GM18951 (cell line): Measurements from ENCODE around the gene PARD6A.

Source experiments
- POLR2A ChIP-seq: IDR thresholded peaks from 4 replicates; pipeline ENCODE4 v1.6.1; 2011; ENCODE audit warnings: mild to moderate bottlenecking; ENCODE audit not compliant: insufficient read length, insufficient read depth; ENCODE audit errors: extremely low read depth
- in situ Hi-C: fragments of 300-500 bp; cut with MboI; formaldehyde crosslinking; loops from one replicate; pipeline ENCODE4 v1.12.0; 2022; ENCODE audit warnings: low sequenced_read_pairs, mixed read lengths, inconsistent platforms; ENCODE audit not compliant: unreplicated experiment

Gene PARD6A

DNA sequence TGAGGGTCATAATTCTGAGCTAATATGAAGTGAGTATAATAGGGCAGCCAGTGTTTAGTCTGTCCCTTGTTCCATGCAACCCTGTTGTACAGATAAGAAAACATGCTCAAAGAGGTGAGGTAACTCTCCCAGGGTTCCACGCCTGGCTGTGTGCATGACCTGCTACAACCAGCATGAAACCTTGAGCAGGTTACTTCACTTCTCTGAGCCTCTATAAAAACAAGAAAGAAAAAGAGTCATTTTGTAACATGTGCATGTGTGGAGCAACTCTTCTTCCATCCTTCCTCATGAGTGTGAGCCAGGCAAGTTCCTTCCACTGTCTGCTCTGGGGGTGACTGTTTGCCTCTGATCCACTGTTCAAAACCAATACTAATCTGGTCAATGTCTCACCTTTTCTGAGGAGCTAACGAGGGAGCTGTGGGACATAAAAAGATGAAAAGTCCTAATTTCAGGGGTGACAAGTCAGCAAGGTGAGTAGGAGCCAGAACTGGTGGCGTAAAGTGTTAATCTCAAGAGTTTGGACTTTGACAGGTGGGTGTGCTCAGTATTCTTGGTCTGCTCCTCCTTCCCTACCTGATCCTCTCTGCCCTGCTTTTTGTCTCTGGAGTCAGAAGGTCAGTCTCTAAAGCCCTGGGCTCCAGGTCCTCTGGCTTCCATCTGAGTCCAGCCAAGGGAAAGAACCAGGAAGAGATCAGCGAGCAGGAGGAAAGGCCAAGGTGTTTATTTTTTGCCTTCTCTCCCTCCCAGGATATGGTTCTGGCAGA, 36.8 kb downstream of the PARD6A start:
- no peak for TF ChIP-seq POLR2A
- in situ Hi-C loops: no loop called here

DNA sequence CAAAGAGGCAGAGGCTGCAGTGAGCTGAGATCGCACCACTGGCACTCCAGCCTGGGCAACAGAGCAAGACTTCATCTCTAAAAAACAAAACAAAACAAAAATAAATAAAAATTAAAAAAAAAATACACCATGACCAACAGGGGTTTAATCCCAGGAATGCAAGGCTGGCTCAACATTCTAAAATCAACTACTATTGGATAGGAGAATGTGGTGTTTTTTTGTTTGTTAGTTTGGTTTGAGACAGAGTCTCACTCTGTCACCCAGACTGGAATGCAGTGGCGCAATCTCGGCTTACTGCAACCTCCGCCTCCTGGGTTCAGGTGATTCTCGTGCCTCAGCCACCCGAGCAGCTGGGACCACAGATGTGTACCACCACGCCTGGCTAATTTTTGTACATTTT, 38.5 kb downstream of the PARD6A start:
- in situ Hi-C loops: no loop called here
- TF ChIP-seq POLR2A: no peak

DNA sequence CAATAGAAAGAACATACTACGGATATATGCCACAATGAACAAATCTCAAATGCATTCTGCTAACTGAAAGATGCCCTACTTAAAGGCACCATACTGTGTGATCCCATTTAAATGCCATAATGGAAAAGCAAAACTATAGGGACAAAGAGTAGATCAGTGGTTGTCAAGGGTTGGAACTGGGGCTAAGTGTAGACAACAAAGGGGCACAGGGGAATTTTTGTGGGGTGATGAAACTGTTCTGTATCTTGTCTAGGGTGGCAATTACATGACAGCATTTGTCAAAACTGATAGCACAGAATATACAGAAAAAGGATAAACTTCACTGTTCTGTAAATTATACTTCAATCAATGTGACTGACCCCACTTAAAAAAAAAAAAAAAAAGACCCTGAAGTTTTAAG, 40.7 kb downstream of the PARD6A start:
- in situ Hi-C loops: no loop called here
- TF ChIP-seq POLR2A: no peak

DNA sequence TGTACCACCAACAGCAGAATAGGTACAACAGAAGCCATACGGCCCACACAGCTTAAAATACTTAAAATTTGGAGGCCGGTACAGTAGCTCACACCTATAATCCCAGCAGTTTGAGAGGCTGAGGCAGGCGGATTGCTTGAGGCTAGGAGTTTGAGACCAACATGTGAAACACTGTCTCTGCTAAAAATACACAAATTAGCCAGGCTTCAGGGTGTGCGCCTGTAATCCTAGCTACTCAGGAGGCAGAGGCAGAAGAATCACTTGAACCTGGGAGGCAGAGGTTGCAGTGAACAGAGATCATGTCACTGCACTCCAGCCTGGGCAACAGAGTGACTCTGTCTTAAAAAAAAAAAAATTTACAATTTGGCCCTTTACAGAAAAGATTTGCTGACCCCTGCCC, 41.4 kb downstream of the PARD6A start:
- in situ Hi-C loops: no loop called here

DNA sequence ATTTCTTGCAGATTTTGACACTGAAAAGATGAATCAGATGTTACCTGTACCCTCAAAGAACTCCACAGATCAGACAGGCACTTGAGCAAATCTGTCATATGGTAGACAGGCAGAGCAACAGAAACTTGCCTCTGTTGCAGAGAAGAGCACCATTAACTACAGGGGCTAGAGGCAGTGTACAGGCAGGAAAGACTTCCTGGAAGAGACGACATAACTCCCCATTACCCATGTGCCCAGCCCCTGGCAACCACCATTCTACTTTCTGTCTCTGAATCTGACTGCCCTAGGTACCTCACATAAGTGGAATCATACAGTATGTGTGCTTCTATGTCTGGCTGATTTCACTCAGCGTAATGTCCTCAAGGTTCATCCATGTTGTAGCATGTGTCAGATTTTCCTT, 42.9 kb downstream of the PARD6A start:
- in situ Hi-C loops: no loop called here
- TF ChIP-seq POLR2A: no peak

More for the DNA sequence above, 41.4 kb downstream of the PARD6A start:
- TF ChIP-seq POLR2A: no peak

DNA sequence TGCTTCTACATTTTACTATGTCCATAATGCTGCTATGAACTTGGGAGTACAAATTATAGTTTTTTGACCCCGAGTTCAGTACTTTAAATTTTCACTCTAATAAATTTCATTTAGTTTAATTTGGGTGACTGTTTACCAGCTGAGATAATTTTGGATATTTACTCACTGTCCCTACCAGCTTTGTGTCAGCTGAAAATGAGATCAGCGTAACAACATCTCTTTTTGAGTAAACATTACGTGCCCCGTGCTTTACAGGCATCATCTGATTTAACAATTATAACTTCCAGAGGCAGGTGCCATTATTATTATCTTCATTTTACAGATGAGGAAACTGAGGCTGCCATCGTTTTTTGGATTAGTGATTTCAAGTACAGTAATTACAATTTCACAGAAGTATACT, 43.4 kb downstream of the PARD6A start:
- TF ChIP-seq POLR2A: no peak
- in situ Hi-C loops: no loop called here

DNA sequence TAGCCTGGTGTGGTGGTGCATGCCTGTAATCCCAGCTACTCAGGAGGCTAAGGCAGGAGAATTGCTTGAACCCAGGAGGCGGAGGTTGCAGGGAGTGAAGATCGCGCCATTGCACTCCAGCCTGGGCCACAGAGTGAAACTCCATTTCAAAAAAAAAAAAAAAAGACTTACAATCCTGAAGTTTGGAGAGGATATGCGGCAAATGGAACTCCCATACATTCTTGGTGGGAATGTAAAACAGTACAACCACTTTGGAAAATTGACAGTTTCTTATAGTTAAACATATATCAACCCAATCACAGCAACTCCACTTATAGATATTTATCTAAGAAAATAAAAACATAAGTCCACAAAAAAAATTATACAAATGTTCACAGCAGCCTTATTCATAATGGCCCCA, 46.5 kb downstream of the PARD6A start:
- in situ Hi-C loops: no loop called here
- no peak for TF ChIP-seq POLR2A

DNA sequence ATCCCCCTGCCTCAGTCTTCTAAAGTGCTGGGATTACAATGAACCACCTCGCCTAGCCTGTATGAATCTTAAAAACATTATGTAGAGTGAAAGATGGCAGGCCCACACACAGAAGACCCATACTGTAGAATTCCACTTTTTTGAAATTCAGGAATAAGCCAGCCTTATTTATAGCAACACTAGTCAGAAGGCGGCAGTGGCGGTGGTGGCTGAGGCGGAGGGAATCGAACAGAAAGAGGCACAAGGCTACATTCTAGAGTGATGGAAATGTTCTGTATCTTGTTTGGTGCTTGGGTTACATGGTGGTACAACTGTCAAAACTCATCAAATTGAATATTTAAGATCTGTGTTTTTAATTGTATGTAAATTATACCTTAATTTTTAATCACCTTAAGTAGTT, 47.0 kb downstream of the PARD6A start:
- in situ Hi-C loops: no loop called here
- TF ChIP-seq POLR2A: no peak

DNA sequence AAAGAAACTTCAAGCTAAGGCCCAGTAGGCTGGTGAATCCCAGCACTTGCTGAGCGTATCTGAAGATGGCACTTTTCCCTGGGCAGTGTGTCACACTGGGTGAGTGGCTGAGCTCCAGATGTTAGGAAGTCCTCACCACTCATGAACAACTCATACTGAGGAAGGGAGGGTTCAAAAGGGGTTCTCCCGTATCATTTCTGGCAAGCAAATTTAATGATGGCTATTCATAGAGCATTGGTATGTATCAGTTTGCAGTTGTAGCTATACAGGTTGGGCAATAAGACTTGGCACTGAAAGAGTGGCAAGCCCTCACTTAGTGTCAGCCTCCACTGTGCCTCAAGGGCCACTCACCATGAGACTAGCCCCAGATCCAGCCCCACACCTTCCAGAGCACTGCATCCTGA, 47.6 kb downstream of the PARD6A start:
- TF ChIP-seq POLR2A: no peak

DNA sequence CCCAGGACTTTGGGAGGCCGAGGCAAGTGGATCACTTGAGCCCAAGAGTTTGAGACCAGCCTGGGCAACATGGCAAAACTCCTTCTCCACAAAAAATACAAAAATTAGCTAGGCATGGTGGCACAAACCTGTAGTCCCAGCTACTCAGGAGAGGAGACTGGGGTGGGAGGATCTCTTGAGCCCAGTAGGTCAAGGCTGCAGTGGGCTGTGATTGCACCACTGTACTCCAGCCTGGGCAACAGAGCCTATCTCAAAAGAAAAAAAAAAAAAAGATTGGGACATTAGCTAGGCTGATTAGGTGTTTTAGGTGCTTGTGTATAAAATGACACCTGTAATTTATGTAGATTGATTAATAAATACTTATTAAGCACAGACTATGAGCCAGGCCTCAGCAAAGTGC, 48.3 kb downstream of the PARD6A start:
- in situ Hi-C loops: no loop called here
- no peak for TF ChIP-seq POLR2A

More for the DNA sequence above, 47.6 kb downstream of the PARD6A start:
- in situ Hi-C loops: no loop called here

DNA sequence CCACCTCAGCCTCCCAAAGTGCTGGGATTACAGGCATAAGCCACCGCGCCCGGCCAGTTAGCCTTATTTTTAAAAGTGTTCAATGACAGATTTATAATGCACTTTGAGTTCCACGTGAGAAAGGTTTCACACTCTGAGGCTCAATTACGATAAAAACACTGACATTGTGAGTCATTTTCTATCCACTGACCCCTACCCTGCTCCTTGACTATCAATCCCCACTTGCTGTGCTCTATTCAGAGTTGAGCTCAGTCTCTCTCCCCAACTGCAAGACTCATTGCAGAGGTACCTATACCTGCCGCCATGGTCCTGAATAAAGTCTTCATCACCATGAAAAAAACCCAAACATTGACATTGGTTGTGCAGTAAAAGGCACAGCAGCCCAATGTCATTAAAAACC, 49.8 kb downstream of the PARD6A start:
- in situ Hi-C loops: no loop called here
- TF ChIP-seq POLR2A: no peak
